ENCODE data around the gene AP4E1.
"Not testable (repeated sequence)": the region's sequence is repeated elsewhere in the genome, so short reads cannot be mapped to it uniquely, and the experiment has no call there.

Gene AP4E1

DNA sequence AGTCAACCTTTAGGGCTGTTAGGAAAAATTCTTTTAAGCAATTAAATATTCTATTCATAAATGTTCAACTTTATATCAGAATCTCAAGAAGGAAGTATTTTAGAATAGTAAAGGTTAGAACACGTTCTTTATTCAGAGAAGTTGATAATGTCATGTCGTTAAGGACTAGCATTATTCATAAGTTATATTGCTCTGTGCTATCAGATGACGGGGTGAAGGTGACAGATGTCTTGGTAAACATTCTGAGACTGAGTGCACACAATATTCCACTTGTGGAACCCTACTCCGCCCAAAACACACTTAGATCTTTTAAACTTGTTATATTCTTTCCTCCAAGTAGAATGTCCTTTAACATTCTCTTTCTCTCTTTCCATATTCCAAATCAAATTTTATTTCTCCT is 7.9 kb downstream of the AP4E1 start:
- no peak for TF ChIP-seq CTCF (IDR thresholded peaks at IDR 0.05; ENCODE audit: insufficient read depth, low read length, poor library complexity, severe bottlenecking)
- no peak for TF ChIP-seq EZH2phosphoT487 (conservative IDR thresholded peaks at IDR 0.05; ENCODE audit: low read length)
- Histone ChIP-seq H3K36me3 (ENCODE audit: low read length) (peaks cover 25% of the 10 kb centered on the region; the same call in 1 of the 2 replicates), H4K20me1 (ENCODE audit: low read depth, low read length) (no peaks in the 10 kb centered on the region), H3F3A (ENCODE audit: insufficient read depth) (no peaks in the 10 kb centered on the region), H3K9me2 (replicated peaks; ENCODE audit: insufficient read depth, low read length) (no peaks in the 10 kb centered on the region), H2AFZ (ENCODE audit: low read depth, low read length, severe bottlenecking) (no peak overlapping the region), H3K4me2 (ENCODE audit: low read depth, low read length, poor library complexity, severe bottlenecking) (no peak overlapping the region), H3K9ac (ENCODE audit: low read length) (no peak overlapping the region), H3K27ac (ENCODE audit: low read depth, low read length) (no peak overlapping the region), H3K27me3 (ENCODE audit: low read length) (no peaks in the 10 kb centered on the region), H3K4me3 (ENCODE audit: insufficient read depth, low read length, poor library complexity, severe bottlenecking) (no peak overlapping the region), H3K79me2 (ENCODE audit: insufficient read depth, low read length) (no peaks in the 10 kb centered on the region), H3K9me3 (ENCODE audit: insufficient read depth, low read length) (no peaks in the 10 kb centered on the region)

DNA sequence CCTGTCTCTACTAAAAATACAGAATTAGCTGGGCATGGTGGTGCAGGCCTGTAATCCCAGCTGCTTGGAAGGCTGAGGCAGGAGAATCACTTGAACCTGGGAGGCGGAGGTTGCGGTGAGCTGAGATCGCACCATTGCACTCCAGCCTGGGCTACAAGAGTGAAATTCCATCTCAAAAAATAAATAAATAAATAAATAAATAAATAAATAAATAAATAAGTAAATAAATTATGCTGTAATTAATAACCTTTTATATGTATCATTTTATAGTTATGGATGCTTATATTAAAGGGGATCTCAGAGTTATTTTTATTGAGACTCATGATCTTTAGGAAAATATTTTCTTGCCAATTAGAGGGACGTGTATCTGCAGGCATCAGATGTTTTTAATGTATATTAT is 10.9 kb downstream of the AP4E1 start:
- H3K36me3 ChIP-seq (ENCODE audit: low read length): peaks cover 22% of the 10 kb centered on the region; the same call in 1 of the 2 replicates

GRCh38 chr15:50925281-50925680 is 16.8 kb downstream of the AP4E1 start:
- TF ChIP-seq CTCF (IDR thresholded peaks at IDR 0.05; ENCODE audit: insufficient read depth, low read length, poor library complexity, severe bottlenecking): no peak
- no peak for TF ChIP-seq EZH2phosphoT487 (conservative IDR thresholded peaks at IDR 0.05; ENCODE audit: low read length)
- Histone ChIP-seq H3K27ac (ENCODE audit: low read depth, low read length) (no peak overlapping the region), H3K4me2 (ENCODE audit: low read depth, low read length, poor library complexity, severe bottlenecking) (no peak overlapping the region), H2AFZ (ENCODE audit: low read depth, low read length, severe bottlenecking) (no peak overlapping the region), H3K9ac (ENCODE audit: low read length) (no peak overlapping the region), H3K9me2 (replicated peaks; ENCODE audit: insufficient read depth, low read length) (no peaks in the 10 kb centered on the region), H3K4me3 (ENCODE audit: insufficient read depth, low read length, poor library complexity, severe bottlenecking) (no peak overlapping the region), H3K9me3 (ENCODE audit: insufficient read depth, low read length) (no peaks in the 10 kb centered on the region), H3K27me3 (ENCODE audit: low read length) (no peaks in the 10 kb centered on the region), H3F3A (ENCODE audit: insufficient read depth) (0 out of 2 replicates have a peak, but pooled peaks cover 2% of the 10 kb centered on the region), H4K20me1 (ENCODE audit: low read depth, low read length) (no peaks in the 10 kb centered on the region), H3K36me3 (ENCODE audit: low read length) (peaks cover 24% of the 10 kb centered on the region; the same call in 1 of the 2 replicates), H3K79me2 (ENCODE audit: insufficient read depth, low read length) (no peaks in the 10 kb centered on the region)

More for the DNA sequence above, 10.9 kb downstream of the AP4E1 start:
- H3K27ac ChIP-seq (ENCODE audit: low read depth, low read length); H3K79me2 ChIP-seq (ENCODE audit: insufficient read depth, low read length); H3K27me3 ChIP-seq (ENCODE audit: low read length); H3K9me2 ChIP-seq (replicated peaks; ENCODE audit: insufficient read depth, low read length); H3K9me3 ChIP-seq (ENCODE audit: insufficient read depth, low read length); H3K4me2 ChIP-seq (ENCODE audit: low read depth, low read length, poor library complexity, severe bottlenecking); H3K9ac ChIP-seq (ENCODE audit: low read length); H3K4me3 ChIP-seq (ENCODE audit: insufficient read depth, low read length, poor library complexity, severe bottlenecking); H3F3A ChIP-seq (ENCODE audit: insufficient read depth); H2AFZ ChIP-seq (ENCODE audit: low read depth, low read length, severe bottlenecking); H4K20me1 ChIP-seq (ENCODE audit: low read depth, low read length): not testable (repeated sequence)

- H3F3A ChIP-seq (ENCODE audit: insufficient read depth): 0 out of 2 replicates have a peak, but pooled peaks cover 2% of the 10 kb centered on the region
- TF ChIP-seq CTCF (IDR thresholded peaks at IDR 0.05; ENCODE audit: insufficient read depth, low read length, poor library complexity, severe bottlenecking) (no peak), EZH2phosphoT487 (conservative IDR thresholded peaks at IDR 0.05; ENCODE audit: low read length) (no peak)
- no peaks in the 10 kb centered on the region for H3K9me2 ChIP-seq (replicated peaks; ENCODE audit: insufficient read depth, low read length)
- H3K4me2 ChIP-seq (ENCODE audit: low read depth, low read length, poor library complexity, severe bottlenecking): no peak overlapping the region
- no peak overlapping the region for H3K4me3 ChIP-seq (ENCODE audit: insufficient read depth, low read length, poor library complexity, severe bottlenecking)
- H3K9me3 ChIP-seq (ENCODE audit: insufficient read depth, low read length): no peaks in the 10 kb centered on the region
- no peaks in the 10 kb centered on the region for H3K79me2 ChIP-seq (ENCODE audit: insufficient read depth, low read length)
- no peaks in the 10 kb centered on the region; the same call in 1 of the 2 replicates for H4K20me1 ChIP-seq (ENCODE audit: low read depth, low read length)
- H3K27ac ChIP-seq (ENCODE audit: low read depth, low read length): no peak overlapping the region
- H3K27me3 ChIP-seq (ENCODE audit: low read length): no peaks in the 10 kb centered on the region
- H3K36me3 ChIP-seq (ENCODE audit: low read length): peaks cover 29% of the 10 kb centered on the region; the same call in 1 of the 2 replicates
- H2AFZ ChIP-seq (ENCODE audit: low read depth, low read length, severe bottlenecking): no peak overlapping the region
- no peak overlapping the region for H3K9ac ChIP-seq (ENCODE audit: low read length)
Observed at GRCh38 chr15:50929062-50929461, 20.6 kb downstream of the AP4E1 start.

All from SU-DHL-6 (cell line).